ENCODE data around the gene SIGLEC8.

Gene SIGLEC8

DNA sequence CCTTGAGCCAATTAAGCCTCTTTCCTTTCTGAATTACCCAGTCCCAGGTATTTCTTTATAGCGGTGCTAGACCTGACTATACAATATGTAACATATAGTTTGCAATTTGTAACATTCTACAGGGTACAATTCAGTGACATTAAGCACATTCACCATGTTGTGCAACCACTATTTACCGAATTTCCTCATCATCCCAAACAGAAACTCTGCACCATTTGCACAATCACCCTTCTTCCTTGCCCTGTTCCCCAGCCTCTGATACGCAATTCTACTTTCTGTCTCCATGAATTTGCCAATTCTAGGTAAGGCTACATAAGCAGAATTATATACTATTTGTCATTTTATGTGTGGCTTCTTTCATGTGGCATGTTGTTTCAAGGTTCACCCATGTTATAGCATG is 27.1 kb downstream of the SIGLEC8 start:
- no peak overlapping the region for H3K4me2 ChIP-seq (ENCODE audit: low read length)
- no peaks in the 10 kb centered on the region for H3K36me3 ChIP-seq (ENCODE audit: control insufficient read depth, low read length)
- H3F3A ChIP-seq (ENCODE audit: control insufficient read depth, insufficient read depth) = no peaks in the 10 kb centered on the region
- H3K4me3 ChIP-seq (ENCODE audit: low read length) = no peak overlapping the region
- peaks cover 10% of the 10 kb centered on the region; the same call in 1 of the 2 replicates for H3K27me3 ChIP-seq (ENCODE audit: control insufficient read depth, low read length)
- H3K9me2 ChIP-seq (replicated peaks; ENCODE audit: control insufficient read depth, low read length) = no peaks in the 10 kb centered on the region
- no peaks in the 10 kb centered on the region for H3K4me1 ChIP-seq (ENCODE audit: control insufficient read depth, low read length)
- no peaks in the 10 kb centered on the region for H3K9me3 ChIP-seq (ENCODE audit: control insufficient read depth, insufficient read depth, low read length)
- H4K20me1 ChIP-seq (ENCODE audit: control insufficient read depth, insufficient read depth, low read depth, low read length) = no peaks in the 10 kb centered on the region
- no peaks in the 10 kb centered on the region for H3K79me2 ChIP-seq (ENCODE audit: control insufficient read depth, low read length)
- TF ChIP-seq EZH2phosphoT487 (IDR thresholded peaks at IDR 0.05; ENCODE audit: borderline replicate concordance, low read length) = no peak
- TF ChIP-seq, protein P1, sequence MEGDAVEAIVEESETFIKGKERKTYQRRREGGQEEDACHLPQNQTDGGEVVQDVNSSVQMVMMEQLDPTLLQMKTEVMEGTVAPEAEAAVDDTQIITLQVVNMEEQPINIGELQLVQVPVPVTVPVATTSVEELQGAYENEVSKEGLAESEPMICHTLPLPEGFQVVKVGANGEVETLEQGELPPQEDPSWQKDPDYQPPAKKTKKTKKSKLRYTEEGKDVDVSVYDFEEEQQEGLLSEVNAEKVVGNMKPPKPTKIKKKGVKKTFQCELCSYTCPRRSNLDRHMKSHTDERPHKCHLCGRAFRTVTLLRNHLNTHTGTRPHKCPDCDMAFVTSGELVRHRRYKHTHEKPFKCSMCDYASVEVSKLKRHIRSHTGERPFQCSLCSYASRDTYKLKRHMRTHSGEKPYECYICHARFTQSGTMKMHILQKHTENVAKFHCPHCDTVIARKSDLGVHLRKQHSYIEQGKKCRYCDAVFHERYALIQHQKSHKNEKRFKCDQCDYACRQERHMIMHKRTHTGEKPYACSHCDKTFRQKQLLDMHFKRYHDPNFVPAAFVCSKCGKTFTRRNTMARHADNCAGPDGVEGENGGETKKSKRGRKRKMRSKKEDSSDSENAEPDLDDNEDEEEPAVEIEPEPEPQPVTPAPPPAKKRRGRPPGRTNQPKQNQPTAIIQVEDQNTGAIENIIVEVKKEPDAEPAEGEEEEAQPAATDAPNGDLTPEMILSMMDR (IDR thresholded peaks at IDR 0.05; ENCODE audit: low read depth, low read length, poor library complexity, severe bottlenecking) = no peak
- H3K27ac ChIP-seq (ENCODE audit: low read depth, low read length) = no peak overlapping the region

DNA sequence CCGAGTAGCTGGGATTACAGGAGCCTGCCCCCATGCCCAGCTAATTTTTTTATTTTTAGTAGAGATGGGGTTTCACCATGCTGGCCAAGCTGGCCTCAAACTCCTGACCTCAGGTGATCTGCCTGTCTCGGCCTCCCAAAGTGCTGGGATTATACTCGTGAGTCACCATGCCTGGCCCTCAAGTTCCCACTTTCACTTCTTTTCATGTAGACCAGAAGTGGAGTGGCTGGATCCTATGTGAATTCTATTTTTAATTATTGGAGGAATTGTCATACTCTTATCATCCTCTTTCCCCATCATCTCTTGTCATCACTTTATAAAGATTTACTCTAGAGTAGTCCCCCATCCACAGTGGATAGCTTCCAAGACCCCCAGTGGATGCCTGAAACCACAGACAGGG is 28.0 kb downstream of the SIGLEC8 start:
- Histone ChIP-seq H3K79me2 (ENCODE audit: control insufficient read depth, low read length) (no peaks in the 10 kb centered on the region), H3K9me2 (replicated peaks; ENCODE audit: control insufficient read depth, low read length) (no peaks in the 10 kb centered on the region), H3F3A (ENCODE audit: control insufficient read depth, insufficient read depth) (no peaks in the 10 kb centered on the region), H3K9me3 (ENCODE audit: control insufficient read depth, insufficient read depth, low read length) (no peaks in the 10 kb centered on the region), H4K20me1 (ENCODE audit: control insufficient read depth, insufficient read depth, low read depth, low read length) (no peaks in the 10 kb centered on the region), H3K27ac (ENCODE audit: low read depth, low read length) (no peak overlapping the region), H3K36me3 (ENCODE audit: control insufficient read depth, low read length) (no peaks in the 10 kb centered on the region), H3K27me3 (ENCODE audit: control insufficient read depth, low read length) (peaks cover 10% of the 10 kb centered on the region; the same call in 1 of the 2 replicates), H3K4me3 (ENCODE audit: low read length) (no peak overlapping the region), H3K4me1 (ENCODE audit: control insufficient read depth, low read length) (no peaks in the 10 kb centered on the region), H3K4me2 (ENCODE audit: low read length) (no peak overlapping the region)
- TF ChIP-seq, protein P1 (IDR thresholded peaks at IDR 0.05; ENCODE audit: low read depth, low read length, poor library complexity, severe bottlenecking) = no peak
- no peak for TF ChIP-seq EZH2phosphoT487 (IDR thresholded peaks at IDR 0.05; ENCODE audit: borderline replicate concordance, low read length)

DNA sequence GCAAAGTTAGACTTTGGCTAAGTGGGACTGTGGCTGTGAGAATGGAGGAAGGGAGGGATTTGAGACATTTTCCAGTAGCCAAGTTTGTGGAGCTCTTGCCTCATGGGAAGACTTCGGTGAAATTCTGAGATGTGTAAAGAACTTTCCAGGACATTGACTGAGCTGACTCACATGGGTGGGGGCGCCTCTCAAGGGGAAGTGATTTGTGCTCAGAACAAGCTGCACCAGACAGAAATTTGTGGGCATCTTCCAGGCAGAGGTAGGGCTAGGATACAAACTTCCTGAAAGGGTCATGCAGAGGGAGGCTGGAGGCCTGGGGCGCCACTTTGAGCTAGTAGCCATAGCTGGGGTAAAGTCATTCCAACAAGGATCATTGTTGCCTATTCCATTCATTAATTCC is 31.1 kb downstream of the SIGLEC8 start:
- Histone ChIP-seq H3K4me1 (ENCODE audit: control insufficient read depth, low read length) (no peaks in the 10 kb centered on the region), H3K27me3 (ENCODE audit: control insufficient read depth, low read length) (peaks cover 7% of the 10 kb centered on the region; the same call in 1 of the 2 replicates), H3K79me2 (ENCODE audit: control insufficient read depth, low read length) (no peaks in the 10 kb centered on the region), H3K9me3 (ENCODE audit: control insufficient read depth, insufficient read depth, low read length) (no peaks in the 10 kb centered on the region), H3F3A (ENCODE audit: control insufficient read depth, insufficient read depth) (no peaks in the 10 kb centered on the region), H3K36me3 (ENCODE audit: control insufficient read depth, low read length) (no peaks in the 10 kb centered on the region), H3K9me2 (replicated peaks; ENCODE audit: control insufficient read depth, low read length) (no peaks in the 10 kb centered on the region), H3K27ac (ENCODE audit: low read depth, low read length) (no peak overlapping the region), H3K4me2 (ENCODE audit: low read length) (no peak overlapping the region), H4K20me1 (ENCODE audit: control insufficient read depth, insufficient read depth, low read depth, low read length) (no peaks in the 10 kb centered on the region), H3K4me3 (ENCODE audit: low read length) (no peak overlapping the region)
- TF ChIP-seq, protein P1 (IDR thresholded peaks at IDR 0.05; ENCODE audit: low read depth, low read length, poor library complexity, severe bottlenecking) = no peak
- no peak for TF ChIP-seq EZH2phosphoT487 (IDR thresholded peaks at IDR 0.05; ENCODE audit: borderline replicate concordance, low read length)

All from DOHH2 (cell line).